ENCODE measurements around the gene XPA. TPM values are rescaled to one million over a fixed set of nuclear protein-coding genes. Genes with fewer than 3 reads are reported as not detected.
"Not testable (repeated sequence)": the region's sequence is repeated elsewhere in the genome, so short reads cannot be mapped to it uniquely, and the experiment has no call there.

The XPA gene
- 10 to 100 TPM; 12.6 to 24.2 (median 16.7) TPM for total RNA-seq
- polyA plus RNA-seq: 10 to 100 TPM; 11.4 to 18.6 (median 14.0) TPM
- long read RNA-seq, donor 1, transcript XPA-201 (6 exons, 1,417 nt): major isoform, 10 of 22 reads
- long read RNA-seq, donor 1, partial matches to known transcripts: 12 of 22 reads
- long read RNA-seq, donor 1, other reads (novel, unspliced or antisense): 0 of 22 reads
- long read RNA-seq, donor 2, partial matches to known transcripts: 0 of 5 reads
- long read RNA-seq, donor 2, other reads (novel, unspliced or antisense): 0 of 5 reads

GRCh38 chr9:97696803-97697601 lies at the start of gene XPA:
Gene XPA (minus strand): TSS chr9:97697340. CDS start chr9:97697292, 48 bp downstream.
- Histone ChIP-seq H3K4me1 (peaks cover 23 to 61% (median 43%) of the 10 kb centered on the region in 6 donors), H3K9me3 (no peaks in the 10 kb centered on the region), H3K27ac (peak within 1 kb of the TSS; percentile 89 to 97 (median 93)), H3K4me3 (peak within 1 kb of the TSS; percentile 69 to 87 (median 72)), H3K27me3 (replicated peaks in 1 of 7) (no peaks in the 10 kb centered on the region), H3K36me3 (peaks cover 0 to 16% (median 6%) of the 10 kb centered on the region in 6 donors)
- peak; percentile 100 for DNase-seq
- TF ChIP-seq, protein P1, sequence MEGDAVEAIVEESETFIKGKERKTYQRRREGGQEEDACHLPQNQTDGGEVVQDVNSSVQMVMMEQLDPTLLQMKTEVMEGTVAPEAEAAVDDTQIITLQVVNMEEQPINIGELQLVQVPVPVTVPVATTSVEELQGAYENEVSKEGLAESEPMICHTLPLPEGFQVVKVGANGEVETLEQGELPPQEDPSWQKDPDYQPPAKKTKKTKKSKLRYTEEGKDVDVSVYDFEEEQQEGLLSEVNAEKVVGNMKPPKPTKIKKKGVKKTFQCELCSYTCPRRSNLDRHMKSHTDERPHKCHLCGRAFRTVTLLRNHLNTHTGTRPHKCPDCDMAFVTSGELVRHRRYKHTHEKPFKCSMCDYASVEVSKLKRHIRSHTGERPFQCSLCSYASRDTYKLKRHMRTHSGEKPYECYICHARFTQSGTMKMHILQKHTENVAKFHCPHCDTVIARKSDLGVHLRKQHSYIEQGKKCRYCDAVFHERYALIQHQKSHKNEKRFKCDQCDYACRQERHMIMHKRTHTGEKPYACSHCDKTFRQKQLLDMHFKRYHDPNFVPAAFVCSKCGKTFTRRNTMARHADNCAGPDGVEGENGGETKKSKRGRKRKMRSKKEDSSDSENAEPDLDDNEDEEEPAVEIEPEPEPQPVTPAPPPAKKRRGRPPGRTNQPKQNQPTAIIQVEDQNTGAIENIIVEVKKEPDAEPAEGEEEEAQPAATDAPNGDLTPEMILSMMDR (IDR thresholded peaks at IDR 0.05 in 8 of 11, conservative IDR thresholded peaks at IDR 0.05 in 3 of 11): peak in 3 of 11 experiments; percentile 23 to 41 (median 30)
- TF ChIP-seq POLR2A (IDR thresholded peaks at IDR 0.05): peak in 2 of 3 donors; percentile 52 to 84
- peak; percentile 95 to 98 (median 97) for TF ChIP-seq POLR2AphosphoS5 (IDR thresholded peaks at IDR 0.05)
- intact Hi-C loops (cut with DNase I; ENCODE audit: low total_unique reads): no loop called here
- WGBS, 5 donors: 0 to 1% (median 0%) methylated on average over 53 to 82 of the region's 82 CpGs

GRCh38 chr9:97744710-97745708 lies 47.9 kb upstream of the XPA start:
- 33 to 54% (median 49%) methylated on average over 6 to 7 of the region's 7 CpGs for WGBS, 5 donors
- no peak overlapping the region for H3K4me3 ChIP-seq

DNA sequence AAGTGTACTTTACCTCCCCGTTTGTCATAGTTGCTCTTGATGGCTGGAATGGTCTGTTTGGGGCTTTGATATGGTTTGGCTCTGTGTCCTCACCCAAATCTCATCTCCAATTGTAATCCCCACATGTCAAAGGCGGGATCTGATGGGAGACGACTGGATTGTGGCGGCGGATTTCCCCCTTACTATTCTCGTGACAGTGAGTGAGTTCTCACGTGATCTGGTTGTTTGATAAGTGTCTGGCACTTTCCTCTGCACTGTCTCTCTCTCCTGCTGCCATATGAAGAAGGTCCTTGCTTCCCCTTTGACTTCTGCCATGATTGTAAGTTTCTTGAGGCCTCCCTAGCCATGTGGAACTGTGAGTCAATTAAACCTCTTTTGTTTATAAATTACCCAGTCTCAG lies 46.9 kb upstream of the XPA start:
- H3K4me1 ChIP-seq: peaks cover 0 to 14% (median 12%) of the 10 kb centered on the region in 6 donors
- intact Hi-C loops (cut with DNase I; ENCODE audit: low total_unique reads); DNase-seq; H3K4me3 ChIP-seq; H3K36me3 ChIP-seq; H3K27ac ChIP-seq: not testable (repeated sequence)
- H3K9me3 ChIP-seq: peaks cover 0 to 19% (median 8%) of the 10 kb centered on the region in 8 donors
- WGBS, 5 donors: 50 to 68% (median 62%) methylated on average over 7 of the region's 7 CpGs
- H3K27me3 ChIP-seq (replicated peaks in 1 of 7): peaks cover 0 to 73% (median 15%) of the 10 kb centered on the region in 7 donors

More at GRCh38 chr9:97744710-97745708, 47.9 kb upstream of the XPA start:
- Histone ChIP-seq H3K9me3 (peaks cover 0 to 19% (median 8%) of the 10 kb centered on the region in 8 donors), H3K4me1 (peaks cover 0 to 14% (median 12%) of the 10 kb centered on the region in 6 donors), H3K36me3 (no peaks in the 10 kb centered on the region), H3K27me3 (replicated peaks in 1 of 7) (peaks cover 0 to 63% (median 15%) of the 10 kb centered on the region in 7 donors), H3K27ac (no peak overlapping the region)
- TF ChIP-seq POLR2A (IDR thresholded peaks at IDR 0.05): no peak
- TF ChIP-seq POLR2AphosphoS5 (IDR thresholded peaks at IDR 0.05): no peak
- TF ChIP-seq, protein P1 (IDR thresholded peaks at IDR 0.05 in 8 of 11, conservative IDR thresholded peaks at IDR 0.05 in 3 of 11): no peak
- intact Hi-C loops (cut with DNase I; ENCODE audit: low total_unique reads): no loop called here
- no peak for DNase-seq

GRCh38 chr9:97742545-97742944 lies 45.4 kb upstream of the XPA start:
- Histone ChIP-seq H3K4me1 (peaks cover 0 to 14% (median 12%) of the 10 kb centered on the region in 6 donors), H3K36me3 (no peaks in the 10 kb centered on the region), H3K27ac (no peak overlapping the region), H3K4me3 (no peak overlapping the region), H3K27me3 (replicated peaks in 1 of 7) (peaks cover 0 to 88% (median 24%) of the 10 kb centered on the region in 7 donors), H3K9me3 (peaks cover 0 to 19% (median 8%) of the 10 kb centered on the region in 8 donors)
- 94 to 96% (median 94%) methylated on average over 10 of the region's 10 CpGs for WGBS, 5 donors
- intact Hi-C loops (cut with DNase I; ENCODE audit: low total_unique reads): no loop called here
- TF ChIP-seq POLR2A (IDR thresholded peaks at IDR 0.05): no peak
- no peak for TF ChIP-seq POLR2AphosphoS5 (IDR thresholded peaks at IDR 0.05)
- TF ChIP-seq, protein P1 (IDR thresholded peaks at IDR 0.05 in 8 of 11, conservative IDR thresholded peaks at IDR 0.05 in 3 of 11): no peak
- DNase-seq: no peak

All from spleen (tissue), 13 donors.